NCI-H1105 treated with DMSO at 0.1 percent for 48 hours (cell line): Measurements from ENCODE around the gene KRT37.
"Not testable (repeated sequence)": the region's sequence is repeated elsewhere in the genome, so short reads cannot be mapped to it uniquely, and the experiment has no call there.

ENCODE experiments used
- DNase-seq: peaks from one replicate; lab custom pipeline; 2025; lab: John Stamatoyannopoulos, UW

The KRT37 gene

GRCh38 chr17:41434415-41434814 is 10.0 kb upstream of the KRT37 start:
- no peak for DNase-seq

GRCh38 chr17:41434005-41434404 is 9.6 kb upstream of the KRT37 start:
- DNase-seq, result peak; percentile 14

GRCh38 chr17:41433586-41433985 is 9.2 kb upstream of the KRT37 start:
- DNase-seq, result peak; percentile 12

- not testable (repeated sequence) for DNase-seq
These were observed 6.0 kb upstream of the KRT37 start for GRCh38 chr17:41430376-41430775.

GRCh38 chr17:41429667-41430066 is 5.3 kb upstream of the KRT37 start:
- no peak for DNase-seq

GRCh38 chr17:41428591-41429291 is 4.4 kb upstream of the KRT37 start:
- DNase-seq, result no peak

GRCh38 chr17:41422586-41422985 is 1.8 kb downstream of the KRT37 start:
- not testable (repeated sequence) for DNase-seq

- DNase-seq, result no peak
These were observed 2.8 kb downstream of the KRT37 start for GRCh38 chr17:41421617-41422016.

GRCh38 chr17:41421116-41421515 is 3.3 kb downstream of the KRT37 start:
- no peak for DNase-seq

GRCh38 chr17:41420134-41420533 is 4.3 kb downstream of the KRT37 start:
- no peak for DNase-seq

GRCh38 chr17:41419716-41420115 is 4.7 kb downstream of the KRT37 start:
- DNase-seq, result no peak

GRCh38 chr17:41418116-41418860 is 6.1 kb downstream of the KRT37 start:
- no peak for DNase-seq

- DNase-seq, result peak; percentile 19
These were observed 6.8 kb downstream of the KRT37 start for GRCh38 chr17:41417576-41418015.

- no peak for DNase-seq
These were observed 7.3 kb downstream of the KRT37 start for GRCh38 chr17:41417127-41417526.

GRCh38 chr17:41416479-41416878 is 7.9 kb downstream of the KRT37 start:
- DNase-seq, result no peak

- no peak for DNase-seq
These were observed 8.5 kb downstream of the KRT37 start for GRCh38 chr17:41415833-41416335.

GRCh38 chr17:41415411-41415810 is 9.0 kb downstream of the KRT37 start:
- DNase-seq, result no peak

- no peak for DNase-seq
These were observed 10.4 kb downstream of the KRT37 start for GRCh38 chr17:41413982-41414381.

GRCh38 chr17:41413353-41413957 is 10.9 kb downstream of the KRT37 start:
- DNase-seq, result no peak

- DNase-seq, result no peak
These were observed 13.1 kb downstream of the KRT37 start for GRCh38 chr17:41411072-41411840.

GRCh38 chr17:41407226-41407625 is 17.2 kb downstream of the KRT37 start:
- no peak for DNase-seq

- DNase-seq, result no peak
These were observed 18.2 kb downstream of the KRT37 start for GRCh38 chr17:41406205-41406604.
